NCI-H446 (cell line): ENCODE data around the gene TXLNB.
"Not testable (repeated sequence)": the region's sequence is repeated elsewhere in the genome, so short reads cannot be mapped to it uniquely, and the experiment has no call there.

Experiments used
- DNase-seq, 2 experiments: peaks; one replicate each; lab custom pipeline; 2025; lab: John Stamatoyannopoulos, UW

The TXLNB gene

GRCh38 chr6:139235661-139236060 lies 56.1 kb downstream of the TXLNB start:
- DNase-seq, result no peak

- not testable (repeated sequence) for DNase-seq
These were observed 57.6 kb downstream of the TXLNB start for GRCh38 chr6:139234193-139234592.

GRCh38 chr6:139231206-139231605 lies 60.6 kb downstream of the TXLNB start:
- DNase-seq, result no peak

GRCh38 chr6:139230391-139230840 lies 61.4 kb downstream of the TXLNB start:
- DNase-seq, result peak in 1 of 2 experiments; percentile 53

GRCh38 chr6:139228387-139228786 lies 63.4 kb downstream of the TXLNB start:
- DNase-seq, result not testable (repeated sequence)

GRCh38 chr6:139219746-139220145 lies 72.1 kb downstream of the TXLNB start:
- DNase-seq, result no peak

- DNase-seq, result peak; percentile 58 to 90
These were observed 72.5 kb downstream of the TXLNB start for GRCh38 chr6:139219271-139219729.

GRCh38 chr6:139212460-139212859 lies 79.3 kb downstream of the TXLNB start:
- not testable (repeated sequence) for DNase-seq

- not testable (repeated sequence) for DNase-seq
These were observed 81.0 kb downstream of the TXLNB start for GRCh38 chr6:139210766-139211165.

GRCh38 chr6:139205843-139206242 lies 86.0 kb downstream of the TXLNB start:
- DNase-seq, result no peak

GRCh38 chr6:139204978-139205377 lies 86.8 kb downstream of the TXLNB start:
- DNase-seq, result no peak

- no peak for DNase-seq
These were observed 90.4 kb downstream of the TXLNB start for GRCh38 chr6:139201378-139201777.

GRCh38 chr6:139198529-139199288 lies 93.1 kb downstream of the TXLNB start:
- no peak for DNase-seq

GRCh38 chr6:139194740-139195139 lies 97.1 kb downstream of the TXLNB start:
- DNase-seq, result no peak
